Gastroesophageal sphincter (tissue), 3 donors: ENCODE results near the gene CLPTM1L.

Source experiments
- CTCF ChIP-seq, 4 experiments: fragments of 200-600 bp in 2 of 4; fragments of 450-650 bp in 2 of 4; sonication (generic) in 1 of 4; IDR thresholded peaks; one replicate each; pipeline ENCODE4 v1.5.1; 2017 to 2019; ENCODE audit warnings: antibody characterized with exemption in 4 of 4, mild to moderate bottlenecking in 2 of 4, moderate library complexity in 2 of 4
- POLR2A ChIP-seq, 2 donors: fragments of 450-650 bp; IDR thresholded peaks; one replicate each; pipeline ENCODE4 v1.6.1; 2017; ENCODE audit warnings: antibody characterized with exemption in 2 of 2, mild to moderate bottlenecking in 2 of 2, moderate library complexity in 1 of 2
- POLR2AphosphoS5 ChIP-seq: sonication (generic); formaldehyde crosslinking; IDR thresholded peaks from one replicate; pipeline ENCODE4 v1.6.1; 2017; ENCODE audit warnings: antibody characterized with exemption

DNA sequence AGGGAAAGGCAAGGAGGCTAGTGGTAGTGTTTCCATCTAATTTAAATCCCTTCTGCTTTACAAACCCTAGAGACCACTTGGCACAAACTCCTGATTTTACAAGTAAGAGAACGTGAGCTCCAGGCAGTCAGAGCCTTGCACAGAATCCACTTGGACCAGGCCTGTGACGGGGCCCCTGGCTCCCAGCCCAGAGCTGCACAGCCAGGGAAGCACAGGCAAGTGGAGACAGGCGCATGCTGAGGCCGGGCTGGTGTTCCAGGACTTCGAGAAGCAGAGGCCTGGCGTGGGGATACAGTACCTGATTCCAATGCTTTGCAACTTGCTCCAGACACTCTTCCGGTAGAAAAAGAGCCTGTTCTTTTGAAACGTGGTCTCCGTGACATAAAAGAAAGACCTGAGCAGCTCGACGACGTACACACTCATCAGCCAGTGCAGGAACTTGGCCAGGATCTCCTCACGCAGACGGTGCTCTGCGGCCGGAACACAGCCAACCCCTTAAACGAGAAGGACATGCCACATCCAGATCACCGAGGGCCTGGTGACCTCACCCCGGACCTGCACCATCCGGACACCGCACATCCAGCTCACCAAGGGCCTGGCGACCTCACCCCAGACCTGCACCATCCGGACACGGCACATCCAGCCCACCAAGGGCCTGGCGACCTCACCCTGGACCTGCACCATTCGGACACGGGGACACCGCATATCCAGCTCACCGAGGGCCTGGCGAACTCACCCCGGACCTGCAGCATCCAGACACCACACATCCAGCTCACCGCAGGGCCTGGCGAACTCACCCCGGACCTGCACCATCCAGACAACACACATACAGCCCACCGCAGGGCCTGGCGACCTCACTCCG lies 62.5 kb downstream of the CLPTM1L start:
- TF ChIP-seq CTCF (IDR thresholded peaks at IDR 0.05) (no peak), POLR2AphosphoS5 (no peak), POLR2A (IDR thresholded peaks at IDR 0.05) (no peak)
